ENCODE results near the gene TAAR8.
"Not testable (repeated sequence)": the region's sequence is repeated elsewhere in the genome, so short reads cannot be mapped to it uniquely, and the experiment has no call there.

DNA sequence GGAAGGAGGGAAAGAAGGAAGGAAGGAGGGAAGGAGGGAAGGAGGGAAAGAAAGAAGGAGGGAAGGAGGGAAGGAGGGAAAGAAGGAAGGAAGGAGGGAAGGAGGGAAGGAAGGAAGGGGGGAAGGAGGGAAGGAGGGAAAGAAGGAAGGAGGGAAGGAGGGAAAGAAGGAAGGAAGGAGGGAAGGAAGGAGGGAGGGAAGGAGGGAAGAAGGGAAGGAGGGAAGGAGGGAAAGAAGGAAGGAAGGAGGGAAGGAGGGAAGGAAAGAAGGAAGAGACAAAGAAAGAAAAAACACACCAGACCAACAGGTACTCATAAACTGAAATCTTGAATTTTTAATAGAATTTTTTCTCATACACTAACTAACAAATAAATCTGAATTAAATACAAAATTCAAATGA, 48.4 kb downstream of the TAAR8 start:
- TF ChIP-seq, protein P1, sequence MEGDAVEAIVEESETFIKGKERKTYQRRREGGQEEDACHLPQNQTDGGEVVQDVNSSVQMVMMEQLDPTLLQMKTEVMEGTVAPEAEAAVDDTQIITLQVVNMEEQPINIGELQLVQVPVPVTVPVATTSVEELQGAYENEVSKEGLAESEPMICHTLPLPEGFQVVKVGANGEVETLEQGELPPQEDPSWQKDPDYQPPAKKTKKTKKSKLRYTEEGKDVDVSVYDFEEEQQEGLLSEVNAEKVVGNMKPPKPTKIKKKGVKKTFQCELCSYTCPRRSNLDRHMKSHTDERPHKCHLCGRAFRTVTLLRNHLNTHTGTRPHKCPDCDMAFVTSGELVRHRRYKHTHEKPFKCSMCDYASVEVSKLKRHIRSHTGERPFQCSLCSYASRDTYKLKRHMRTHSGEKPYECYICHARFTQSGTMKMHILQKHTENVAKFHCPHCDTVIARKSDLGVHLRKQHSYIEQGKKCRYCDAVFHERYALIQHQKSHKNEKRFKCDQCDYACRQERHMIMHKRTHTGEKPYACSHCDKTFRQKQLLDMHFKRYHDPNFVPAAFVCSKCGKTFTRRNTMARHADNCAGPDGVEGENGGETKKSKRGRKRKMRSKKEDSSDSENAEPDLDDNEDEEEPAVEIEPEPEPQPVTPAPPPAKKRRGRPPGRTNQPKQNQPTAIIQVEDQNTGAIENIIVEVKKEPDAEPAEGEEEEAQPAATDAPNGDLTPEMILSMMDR (conservative IDR thresholded peaks at IDR 0.05; ENCODE audit: low read depth, low read length): not testable (repeated sequence)
- TF ChIP-seq EZH2phosphoT487 (IDR thresholded peaks at IDR 0.05; ENCODE audit: borderline replicate concordance, low read length); EZH2 (IDR thresholded peaks at IDR 0.05; ENCODE audit: low read length, unreplicated experiment): not testable (repeated sequence)

All from PC-3 (cell line).